Measurements from ENCODE around the gene IGF2BP2. TPM values are rescaled to one million over a fixed set of nuclear protein-coding genes. Genes with fewer than 3 reads are reported as not detected.
A peak's percentile ranks its signal among the peaks of the same experiment; 100 is the strongest.

Gene IGF2BP2
- total and polyA plus RNA-seq, 9 of the 15 experiments (the other 6 are each of a cell fraction or from before 2014, with no cell fraction given): 3.2 to 59.6 (median 30.5) TPM

GRCh38 chr3:185825639-185826481 is 1.0 kb upstream of the IGF2BP2 start (continued):
- no peak for TF ChIP-seq ZFP91 (CRISPR knock-in tag; IDR thresholded peaks at IDR 0.05)
- 0 out of 2 replicates have a peak, but pooled peaks have one; percentile 33 for TF ChIP-seq RBM14 (IDR thresholded peaks at IDR 0.05; ENCODE audit: borderline replicate concordance, insufficient read depth, low read depth, low read length)
- TF ChIP-seq HINFP (tag; conservative IDR thresholded peaks at IDR 0.05; ENCODE audit: low read depth): no peak
- no peak for TF ChIP-seq ZNF766 (CRISPR knock-in tag; conservative IDR thresholded peaks at IDR 0.05)
- no peak for TF ChIP-seq ZNF324 (CRISPR knock-in tag; IDR thresholded peaks at IDR 0.05)
- no peak for TF ChIP-seq XRCC4 (IDR thresholded peaks at IDR 0.05; ENCODE audit: extremely low read depth, insufficient read depth, insufficient read length)
- no peak for TF ChIP-seq MAFK (IDR thresholded peaks at IDR 0.05; ENCODE audit: low read length)
- no peak for TF ChIP-seq RHOXF2B (CRISPR knock-in tag; conservative IDR thresholded peaks at IDR 0.05)
- peak; percentile 70; the same call in 1 of the 2 replicates for TF ChIP-seq CREB3L1 (IDR thresholded peaks at IDR 0.05; ENCODE audit: borderline replicate concordance, low read depth)
- TF ChIP-seq SMARCC2 (IDR thresholded peaks at IDR 0.05; ENCODE audit: low read depth): no peak
- TF ChIP-seq GTF2B (IDR thresholded peaks at IDR 0.05; ENCODE audit: extremely low read depth, insufficient read length): no peak
- TF ChIP-seq ZNF707 (CRISPR knock-in tag; conservative IDR thresholded peaks at IDR 0.05): no peak
- TF ChIP-seq RB1 (IDR thresholded peaks at IDR 0.05; ENCODE audit: low read depth): no peak
- TF ChIP-seq ZBTB17 (CRISPR knock-in tag; IDR thresholded peaks at IDR 0.05): peak; percentile 79; the same call in 1 of the 2 replicates
- no peak for TF ChIP-seq SMARCB1 (IDR thresholded peaks at IDR 0.05; ENCODE audit: insufficient read length, low read depth)
- no peak; the same call in 1 of the 2 replicates for TF ChIP-seq PHF8 (IDR thresholded peaks at IDR 0.05; ENCODE audit: borderline replicate concordance, low read length)
- TF ChIP-seq HMG20A (CRISPR knock-in tag; conservative IDR thresholded peaks at IDR 0.05): no peak
- no peak for TF ChIP-seq CSDE1 (IDR thresholded peaks at IDR 0.05)
- no peak for TF ChIP-seq KDM4B (IDR thresholded peaks at IDR 0.05; ENCODE audit: borderline replicate concordance in 2 of 2, low read depth in 1 of 2)
- TF ChIP-seq NKRF (IDR thresholded peaks at IDR 0.05; ENCODE audit: borderline replicate concordance): no peak
